ENCODE results near the gene CMSS1. TPM values are rescaled to one million over a fixed set of nuclear protein-coding genes. Genes with fewer than 3 reads are reported as not detected.
"Not testable (repeated sequence)": the region's sequence is repeated elsewhere in the genome, so short reads cannot be mapped to it uniquely, and the experiment has no call there.

Gene CMSS1
- polyA plus RNA-seq, 1 of the 3 experiments (the other 2 are of a cell fraction) = 9.1 TPM

GRCh38 chr3:100051513-100051912 lies 233.9 kb downstream of the CMSS1 start:
- H2AFZ ChIP-seq (ENCODE audit: low read depth); H3K27me3 ChIP-seq (ENCODE audit: insufficient read depth); CTCF ChIA-PET; H3F3A ChIP-seq (replicated peaks; ENCODE audit: insufficient read depth); H3K9ac ChIP-seq; H4K20me1 ChIP-seq (ENCODE audit: insufficient read depth); DNase-seq; H3K27ac ChIP-seq (ENCODE audit: low read depth in 2 of 2, low read length in 1 of 2); POLR2A ChIA-PET; H3K4me3 ChIP-seq (ENCODE audit: low read depth in 2 of 2, low read length in 1 of 2); H3K9me2 ChIP-seq; H3K36me3 ChIP-seq (replicated peaks in 1 of 2; ENCODE audit: control insufficient read depth in 1 of 2, insufficient read depth in 2 of 2, low read length in 1 of 2); H3K9me3 ChIP-seq; H3K79me2 ChIP-seq (ENCODE audit: insufficient read depth); H3K4me2 ChIP-seq: not testable (repeated sequence)
- peaks cover 6 to 17% of the 10 kb centered on the region in 2 experiments for H3K4me1 ChIP-seq (ENCODE audit: control insufficient read depth in 1 of 2, insufficient read depth in 2 of 2, low read depth in 1 of 2, low read length in 1 of 2)
- 91% methylated on average over 3 of the region's 3 CpGs for WGBS (ENCODE audit: low lambda C conversion rate)

- no peak for TF ChIP-seq FOSL2 (IDR thresholded peaks at IDR 0.05; ENCODE audit: borderline replicate concordance, low read depth)
- no peak for TF ChIP-seq SMC3 (IDR thresholded peaks at IDR 0.05; ENCODE audit: low read depth, low read length)
- no peak for TF ChIP-seq JUND (IDR thresholded peaks at IDR 0.05)
- TF ChIP-seq POLR2AphosphoS5 (IDR thresholded peaks at IDR 0.05; ENCODE audit: low read depth, low read length) = no peak
- TF ChIP-seq RXRA (IDR thresholded peaks at IDR 0.05; ENCODE audit: borderline replicate concordance, low read depth) = no peak
- TF ChIP-seq ZBTB33 (IDR thresholded peaks at IDR 0.05; ENCODE audit: borderline replicate concordance, low read depth) = no peak
- TF ChIP-seq EZH2phosphoT487 (IDR thresholded peaks at IDR 0.05; ENCODE audit: borderline replicate concordance, low read depth) = no peak
- no peak for TF ChIP-seq NFIC (IDR thresholded peaks at IDR 0.05; ENCODE audit: borderline replicate concordance)
- TF ChIP-seq, protein P1, sequence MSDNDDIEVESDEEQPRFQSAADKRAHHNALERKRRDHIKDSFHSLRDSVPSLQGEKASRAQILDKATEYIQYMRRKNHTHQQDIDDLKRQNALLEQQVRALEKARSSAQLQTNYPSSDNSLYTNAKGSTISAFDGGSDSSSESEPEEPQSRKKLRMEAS (IDR thresholded peaks at IDR 0.05; ENCODE audit: low read depth) = no peak
- no peak for TF ChIP-seq REST (IDR thresholded peaks at IDR 0.05; ENCODE audit: low read depth, low read length)
- TF ChIP-seq YY1 (IDR thresholded peaks at IDR 0.05; ENCODE audit: low read depth) = no peak
- TF ChIP-seq, protein P2, sequence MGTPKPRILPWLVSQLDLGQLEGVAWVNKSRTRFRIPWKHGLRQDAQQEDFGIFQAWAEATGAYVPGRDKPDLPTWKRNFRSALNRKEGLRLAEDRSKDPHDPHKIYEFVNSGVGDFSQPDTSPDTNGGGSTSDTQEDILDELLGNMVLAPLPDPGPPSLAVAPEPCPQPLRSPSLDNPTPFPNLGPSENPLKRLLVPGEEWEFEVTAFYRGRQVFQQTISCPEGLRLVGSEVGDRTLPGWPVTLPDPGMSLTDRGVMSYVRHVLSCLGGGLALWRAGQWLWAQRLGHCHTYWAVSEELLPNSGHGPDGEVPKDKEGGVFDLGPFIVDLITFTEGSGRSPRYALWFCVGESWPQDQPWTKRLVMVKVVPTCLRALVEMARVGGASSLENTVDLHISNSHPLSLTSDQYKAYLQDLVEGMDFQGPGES (IDR thresholded peaks at IDR 0.05; ENCODE audit: low read depth, low read length) = no peak
- TF ChIP-seq CHD2 (IDR thresholded peaks at IDR 0.05; ENCODE audit: low read length, partially characterized antibody) = no peak
- no peak for TF ChIP-seq TEAD4 (IDR thresholded peaks at IDR 0.05; ENCODE audit: borderline replicate concordance, insufficient read depth)
- no peak for TF ChIP-seq EP300 (IDR thresholded peaks at IDR 0.05; ENCODE audit: borderline replicate concordance in 1 of 2, low read depth in 1 of 2, low read length in 1 of 2)
- TF ChIP-seq RFX5 (IDR thresholded peaks at IDR 0.05; ENCODE audit: low read length) = no peak
- no peak for TF ChIP-seq CTCF (IDR thresholded peaks at IDR 0.05)
- no peak for TF ChIP-seq GATA2 (CRISPR knock-in tag; IDR thresholded peaks at IDR 0.05)
- CTCF ChIA-PET = interaction anchor here (0.6 to 1.5 kb wide), 3 partner anchors 14 to 222 kb away, joined by 3 to 6 read pairs (median 3); no protein-coding TSS in a partner anchor
- Histone ChIP-seq H3K4me3 (ENCODE audit: low read depth in 2 of 2, low read length in 1 of 2) (no peak overlapping the region), H3F3A (replicated peaks; ENCODE audit: insufficient read depth) (no peaks in the 10 kb centered on the region), H3K9ac (no peak overlapping the region), H3K9me2 (no peaks in the 10 kb centered on the region), H3K79me2 (ENCODE audit: insufficient read depth) (no peaks in the 10 kb centered on the region), H3K36me3 (replicated peaks in 1 of 2; ENCODE audit: control insufficient read depth in 1 of 2, insufficient read depth in 2 of 2, low read length in 1 of 2) (no peaks in the 10 kb centered on the region), H2AFZ (ENCODE audit: low read depth) (no peak overlapping the region), H3K4me1 (ENCODE audit: control insufficient read depth in 1 of 2, insufficient read depth in 2 of 2, low read depth in 1 of 2, low read length in 1 of 2) (peaks cover 0 to 3% of the 10 kb centered on the region in 2 experiments; a peak in 1 of 4 replicates), H3K4me2 (no peak overlapping the region), H4K20me1 (ENCODE audit: insufficient read depth) (no peaks in the 10 kb centered on the region), H3K9me3 (no peaks in the 10 kb centered on the region), H3K27me3 (ENCODE audit: insufficient read depth) (no peaks in the 10 kb centered on the region), H3K27ac (ENCODE audit: low read depth in 2 of 2, low read length in 1 of 2) (no peak overlapping the region)
- POLR2A ChIA-PET = no interaction called here
- WGBS (ENCODE audit: low lambda C conversion rate) = 92% methylated on average over 6 of the region's 6 CpGs
- no peak for DNase-seq
Observed at GRCh38 chr3:100053951-100054620, 236.4 kb downstream of the CMSS1 start.

All from SK-N-SH (cell line).